Hepatocyte (in vitro differentiated cells): ENCODE results near the gene CCT8. TPM values are rescaled to one million over a fixed set of nuclear protein-coding genes. Genes with fewer than 3 reads are reported as not detected.
"Not testable (repeated sequence)": the region's sequence is repeated elsewhere in the genome, so short reads cannot be mapped to it uniquely, and the experiment has no call there.

ENCODE experiments used
- DNase-seq: peaks from one replicate; pipeline ENCODE4 v3.0.0-alpha.2; 2016; ENCODE audit warnings: low spot score
- H2AFZ ChIP-seq: fragments of 200-600 bp; sonication (generic); 2 replicates; pipeline ENCODE4 v1.6.0; 2016; ENCODE audit warnings: antibody characterized with exemption, mild to moderate bottlenecking
- H3K27ac ChIP-seq: fragments of 200-600 bp; sonication (generic); 2 replicates; pipeline ENCODE4 v1.5.1; 2016; ENCODE audit warnings: mild to moderate bottlenecking
- H3K27me3 ChIP-seq: fragments of 200-600 bp; sonication (generic); 2 replicates; pipeline ENCODE4 v1.6.1; 2016
- H3K36me3 ChIP-seq: fragments of 200-600 bp; sonication (generic); replicated peaks from 2 replicates; pipeline ENCODE4 v1.5.1; 2016; ENCODE audit warnings: low read depth; ENCODE audit not compliant: insufficient read depth
- H3K4me1 ChIP-seq: fragments of 200-600 bp; sonication (generic); 2 replicates; pipeline ENCODE4 v1.5.1; 2016; ENCODE audit warnings: mild to moderate bottlenecking, moderate library complexity; ENCODE audit not compliant: insufficient read depth
- H3K4me2 ChIP-seq: fragments of 200-600 bp; sonication (generic); 2 replicates; pipeline ENCODE4 v1.6.0; 2016
- H3K4me3 ChIP-seq: fragments of 200-600 bp; sonication (generic); 2 replicates; pipeline ENCODE4 v1.5.1; 2016; ENCODE audit warnings: mild to moderate bottlenecking
- H3K79me2 ChIP-seq: fragments of 200-600 bp; sonication (generic); 2 replicates; pipeline ENCODE4 v1.6.0; 2017; ENCODE audit warnings: mild to moderate bottlenecking
- H3K9me2 ChIP-seq: fragments of 200-600 bp; sonication (generic); replicated peaks from 2 replicates; pipeline ENCODE4 v1.6.0; 2017; ENCODE audit warnings: mild to moderate bottlenecking; ENCODE audit not compliant: insufficient read depth
- H3K9me3 ChIP-seq: fragments of 200-600 bp; sonication (generic); 2 replicates; pipeline ENCODE4 v1.5.1; 2016; ENCODE audit warnings: low read depth, mild to moderate bottlenecking
- H4K20me1 ChIP-seq: fragments of 200-600 bp; sonication (generic); 2 replicates; pipeline ENCODE4 v1.6.0; 2016; ENCODE audit warnings: mild to moderate bottlenecking; ENCODE audit not compliant: insufficient read depth, poor library complexity, severe bottlenecking
- EZH2 ChIP-seq: fragments of 200-600 bp; sonication (generic); IDR thresholded peaks from 2 replicates; pipeline ENCODE4 v1.6.1; 2016; ENCODE audit warnings: antibody characterized with exemption, mild to moderate bottlenecking, borderline replicate concordance
- EZH2phosphoT487 ChIP-seq: fragments of 200-600 bp; sonication (generic); IDR thresholded peaks from one replicate; pipeline ENCODE4 v1.6.1; 2018; ENCODE audit warnings: antibody characterized with exemption, mild to moderate bottlenecking, low read depth, moderate library complexity; ENCODE audit not compliant: unreplicated experiment, severe bottlenecking
- WGBS: methylation state at CpG from one replicate; pipeline ENCODE4 v1.1.6; 2016; ENCODE audit warnings: low lambda C conversion rate; ENCODE audit errors: missing lambda C conversion rate; 5-methylcytosine and 5-hydroxymethylcytosine counted together
- polyA plus RNA-seq: library from polyadenylated mRNA; unstranded; fragments of >200 nt; fragmentation: Nextera tagmentation; extraction: Ambion mirVana; gene quantifications from 2 replicates; pipeline ENCODE4 v1.2.1, GENCODE V29; 2016
- total RNA-seq: library from RNA; depleted of rRNA; stranded (reverse); fragments of >200 nt; gene quantifications from 2 replicates; pipeline ENCODE4 v1.2.3, GENCODE V29; 2014
- TF ChIP-seq, protein P1 (sequence below): fragments of 200-600 bp; sonication (generic); IDR thresholded peaks from 2 replicates; pipeline ENCODE4 v1.5.1; 2016; ENCODE audit warnings: antibody characterized with exemption, mild to moderate bottlenecking; ENCODE audit not compliant: poor library complexity

Gene CCT8
- total and polyA plus RNA-seq, 2 experiments from 2014 or later = 125 to 196 TPM

DNA sequence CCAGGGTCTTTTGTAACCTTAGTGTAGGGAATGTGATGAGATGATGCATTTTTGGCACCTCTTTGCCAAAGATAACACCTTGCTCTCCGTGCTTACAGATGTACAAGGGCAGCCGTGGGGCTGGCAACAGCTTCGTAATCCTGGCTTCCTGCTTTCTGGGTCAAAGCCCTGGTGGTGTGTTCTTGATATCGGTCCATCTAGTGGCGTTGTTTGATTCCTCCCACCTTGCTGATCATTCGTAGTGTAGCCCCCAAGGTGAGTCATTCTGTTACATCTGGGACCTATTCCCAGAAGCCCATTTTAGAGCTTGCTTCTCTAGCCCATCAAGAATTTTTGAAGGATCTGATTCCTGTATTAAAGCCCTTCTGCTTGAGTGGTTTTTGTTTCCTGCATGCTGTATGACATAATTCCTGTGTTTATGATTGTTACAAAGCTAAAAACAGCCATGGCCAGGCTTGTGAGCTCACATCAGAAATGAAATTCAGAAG lies 7.0 kb upstream of the CCT8 start:
- H3K79me2 ChIP-seq = no peaks in the 10 kb centered on the region
- H3K9me3 ChIP-seq = no peaks in the 10 kb centered on the region
- no peaks in the 10 kb centered on the region for H4K20me1 ChIP-seq
- no peak for DNase-seq
- no peaks in the 10 kb centered on the region for H3K4me1 ChIP-seq
- no peak overlapping the region for H2AFZ ChIP-seq
- no peak overlapping the region for H3K4me2 ChIP-seq
- no peaks in the 10 kb centered on the region for H3K27me3 ChIP-seq
- TF ChIP-seq EZH2phosphoT487 (no peak), EZH2 (no peak)
- TF ChIP-seq, protein P1, sequence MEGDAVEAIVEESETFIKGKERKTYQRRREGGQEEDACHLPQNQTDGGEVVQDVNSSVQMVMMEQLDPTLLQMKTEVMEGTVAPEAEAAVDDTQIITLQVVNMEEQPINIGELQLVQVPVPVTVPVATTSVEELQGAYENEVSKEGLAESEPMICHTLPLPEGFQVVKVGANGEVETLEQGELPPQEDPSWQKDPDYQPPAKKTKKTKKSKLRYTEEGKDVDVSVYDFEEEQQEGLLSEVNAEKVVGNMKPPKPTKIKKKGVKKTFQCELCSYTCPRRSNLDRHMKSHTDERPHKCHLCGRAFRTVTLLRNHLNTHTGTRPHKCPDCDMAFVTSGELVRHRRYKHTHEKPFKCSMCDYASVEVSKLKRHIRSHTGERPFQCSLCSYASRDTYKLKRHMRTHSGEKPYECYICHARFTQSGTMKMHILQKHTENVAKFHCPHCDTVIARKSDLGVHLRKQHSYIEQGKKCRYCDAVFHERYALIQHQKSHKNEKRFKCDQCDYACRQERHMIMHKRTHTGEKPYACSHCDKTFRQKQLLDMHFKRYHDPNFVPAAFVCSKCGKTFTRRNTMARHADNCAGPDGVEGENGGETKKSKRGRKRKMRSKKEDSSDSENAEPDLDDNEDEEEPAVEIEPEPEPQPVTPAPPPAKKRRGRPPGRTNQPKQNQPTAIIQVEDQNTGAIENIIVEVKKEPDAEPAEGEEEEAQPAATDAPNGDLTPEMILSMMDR = no peak
- H3K36me3 ChIP-seq = no peaks in the 10 kb centered on the region
- H3K9me2 ChIP-seq = no peaks in the 10 kb centered on the region
- WGBS = 86% methylated on average over 6 of the region's 6 CpGs
- H3K4me3 ChIP-seq = no peak overlapping the region
- no peak overlapping the region for H3K27ac ChIP-seq

DNA sequence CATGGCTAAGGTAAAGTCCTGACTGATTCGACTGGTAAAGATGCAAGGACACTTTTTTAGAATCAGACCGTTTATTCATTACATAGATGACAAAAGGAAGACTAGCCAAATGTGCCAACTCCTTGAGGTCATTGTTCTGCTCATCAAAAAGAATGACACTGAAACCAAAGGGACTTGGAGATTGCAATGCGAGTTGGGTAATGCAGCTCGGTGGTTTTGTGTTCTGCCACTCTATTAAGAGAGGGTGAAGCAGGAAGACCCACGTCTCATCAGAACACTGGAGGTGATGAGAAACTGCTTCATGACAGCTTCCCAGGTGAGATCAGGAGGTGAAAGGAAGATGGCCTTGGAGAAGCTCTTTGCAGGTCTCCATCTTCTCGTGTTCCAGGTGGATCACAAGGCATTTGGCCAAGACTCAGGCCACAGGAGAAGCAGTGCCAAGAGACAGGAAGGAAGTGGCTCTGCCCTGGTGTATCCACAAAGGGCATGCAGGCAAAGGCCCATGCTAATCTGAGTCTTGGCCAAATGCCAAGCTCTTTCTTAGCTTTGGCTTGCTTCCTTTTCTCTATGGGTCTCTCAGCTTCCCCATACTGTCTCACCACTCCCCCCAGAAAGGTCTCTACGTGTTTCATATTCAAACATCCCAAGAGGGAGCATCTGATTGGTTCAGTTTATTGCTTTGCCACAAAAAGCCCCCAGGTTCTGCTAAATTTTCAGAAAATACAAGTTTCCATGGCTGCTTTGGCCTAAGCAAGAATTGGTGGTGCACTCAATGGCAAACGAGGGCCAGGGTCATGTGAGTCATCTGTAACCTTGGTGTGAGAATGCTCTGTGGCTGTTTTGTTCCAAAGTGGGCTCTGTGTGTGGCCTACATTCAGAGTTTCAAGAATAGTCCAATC lies 5.7 kb upstream of the CCT8 start:
- TF ChIP-seq EZH2 = no peak
- TF ChIP-seq, protein P1 = no peak
- no peak for TF ChIP-seq EZH2phosphoT487

DNA sequence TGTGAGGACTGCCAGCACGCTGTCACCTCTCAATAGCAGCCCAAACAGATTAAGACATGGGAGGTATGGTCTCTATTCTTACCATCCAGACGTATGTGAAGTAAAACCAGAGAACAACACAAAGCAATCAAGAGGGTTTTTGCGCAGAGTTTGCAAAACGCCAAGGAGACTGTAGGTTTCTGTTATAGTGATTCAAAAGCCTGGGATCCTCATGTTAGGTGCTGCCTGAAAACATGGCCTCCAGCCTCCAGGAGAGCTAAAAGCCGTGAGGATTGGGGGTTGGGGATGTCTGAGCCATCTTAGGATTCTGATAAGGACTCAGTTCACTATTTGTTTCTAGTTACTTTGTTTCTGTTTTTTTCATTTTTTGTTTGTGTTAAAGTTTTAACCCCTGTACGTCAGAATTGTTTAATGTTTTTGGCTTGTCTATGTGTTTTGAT lies 4.2 kb upstream of the CCT8 start:
- Histone ChIP-seq H3K4me2 (no peak overlapping the region), H3K27ac (no peak overlapping the region)
- WGBS = 89% methylated on average over 6 of the region's 6 CpGs

More for the DNA sequence above, 5.7 kb upstream of the CCT8 start:
- 79% methylated on average over 8 of the region's 8 CpGs for WGBS
- Histone ChIP-seq H2AFZ (no peak overlapping the region), H3K27ac (no peak overlapping the region), H3K9me2 (no peaks in the 10 kb centered on the region), H3K9me3 (no peaks in the 10 kb centered on the region), H3K27me3 (no peaks in the 10 kb centered on the region), H3K4me1 (no peaks in the 10 kb centered on the region), H4K20me1 (no peaks in the 10 kb centered on the region), H3K79me2 (no peaks in the 10 kb centered on the region), H3K4me2 (no peak overlapping the region), H3K36me3 (no peaks in the 10 kb centered on the region), H3K4me3 (no peak overlapping the region)
- DNase-seq = no peak

DNA sequence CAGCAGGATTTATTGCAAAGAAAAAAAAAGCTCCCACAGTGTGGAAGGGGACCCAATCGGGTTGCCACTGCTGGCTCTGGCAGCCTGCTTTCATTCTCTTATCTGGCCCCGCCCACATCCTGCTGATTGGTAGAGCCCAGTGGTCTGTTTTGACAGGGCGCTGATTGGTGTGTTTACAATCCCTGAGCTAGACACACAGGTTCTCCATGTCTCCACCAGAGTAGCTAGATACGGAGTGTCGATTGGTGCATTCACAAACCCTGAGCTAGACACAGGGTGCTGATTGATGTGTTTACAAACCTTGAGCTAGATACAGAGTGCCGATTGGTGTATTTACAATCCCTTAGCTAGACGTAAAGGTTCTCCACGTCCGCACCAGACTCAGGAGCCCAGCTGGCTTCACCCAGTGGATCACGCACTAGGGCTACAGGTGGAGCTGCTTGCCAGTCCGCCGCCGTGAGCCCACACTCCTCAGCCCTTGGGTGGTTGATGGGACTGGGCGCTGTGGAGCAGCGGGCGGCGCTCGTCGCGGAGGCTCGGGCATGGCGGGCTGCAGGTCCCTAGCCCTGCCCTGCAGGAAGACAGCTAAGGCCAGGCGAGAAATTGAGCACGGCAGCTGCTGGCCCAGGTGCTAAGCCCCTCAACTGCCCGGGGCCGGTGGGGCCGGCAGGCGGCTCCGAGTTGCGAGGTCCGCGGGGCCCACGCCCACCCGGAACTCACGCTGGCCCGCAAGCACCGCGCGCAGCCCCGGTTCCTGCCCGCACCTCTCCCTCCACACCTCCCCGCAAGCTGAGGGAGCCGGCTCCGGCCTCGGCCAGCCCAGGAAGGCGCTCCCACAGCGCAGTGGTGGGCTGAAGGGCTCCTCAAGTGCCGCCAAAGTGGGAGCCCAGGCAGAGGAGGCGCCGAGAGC lies 3.5 kb upstream of the CCT8 start:
- peaks cover 13% of the 10 kb centered on the region for H3K79me2 ChIP-seq
- not testable (repeated sequence) for H3K27me3 ChIP-seq, DNase-seq, H3K4me2 ChIP-seq, H3K9me3 ChIP-seq, H3K27ac ChIP-seq, H3K4me3 ChIP-seq, H3K36me3 ChIP-seq, H3K9me2 ChIP-seq, H4K20me1 ChIP-seq, H2AFZ ChIP-seq, H3K4me1 ChIP-seq
- WGBS = 95% methylated on average over 40 of the region's 50 CpGs

More for the DNA sequence above, 4.2 kb upstream of the CCT8 start:
- H2AFZ ChIP-seq = no peak overlapping the region
- H3K4me3 ChIP-seq = no peak overlapping the region
- no peaks in the 10 kb centered on the region for H3K4me1 ChIP-seq
- peaks cover 6% of the 10 kb centered on the region for H3K79me2 ChIP-seq
- H4K20me1 ChIP-seq = peaks cover under 1% of the 10 kb centered on the region
- no peaks in the 10 kb centered on the region for H3K27me3 ChIP-seq
- no peak for DNase-seq
- no peaks in the 10 kb centered on the region for H3K9me2 ChIP-seq
- no peaks in the 10 kb centered on the region for H3K36me3 ChIP-seq
- no peaks in the 10 kb centered on the region for H3K9me3 ChIP-seq
- TF ChIP-seq EZH2 = no peak
